Esophagus squamous epithelium (tissue), 4 donors: ENCODE data around the gene VAX1.

Experiments used
- POLR2A ChIP-seq, 4 donors: fragments of 450-650 bp; IDR thresholded peaks; one replicate each; pipeline ENCODE4 v1.6.1; 2017; ENCODE audit warnings: antibody characterized with exemption in 4 of 4, mild to moderate bottlenecking in 4 of 4, moderate library complexity in 3 of 4
- TF ChIP-seq, protein P1 (sequence below), 6 experiments: fragments of 450-650 bp in 4 of 6; fragments of 200-600 bp in 2 of 6; sonication (generic) in 2 of 6; IDR thresholded peaks; one replicate each; pipeline ENCODE4 v1.5.1; 2016 to 2019; ENCODE audit warnings: antibody characterized with exemption in 6 of 6, mild to moderate bottlenecking in 4 of 6, moderate library complexity in 4 of 6

DNA sequence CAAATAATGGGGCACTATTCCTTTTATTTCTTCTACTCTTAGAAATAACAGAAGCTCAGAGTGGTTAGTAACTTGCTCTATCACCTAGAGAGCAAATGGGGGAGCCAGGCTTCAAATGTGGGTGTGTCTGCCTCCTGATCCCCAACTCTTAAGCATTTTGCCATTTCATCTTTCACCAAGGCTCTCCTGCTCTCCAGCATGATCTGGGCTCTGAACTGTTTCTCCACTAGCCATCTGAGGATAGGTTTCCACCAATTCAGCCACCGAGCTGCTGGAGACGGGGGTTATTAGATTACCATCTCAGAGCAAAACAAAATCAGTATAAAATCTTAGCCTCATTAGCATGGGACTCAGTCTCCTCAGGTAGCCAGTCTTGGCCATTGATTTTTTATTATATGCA lies 20.2 kb upstream of the VAX1 start:
- TF ChIP-seq, protein P1, sequence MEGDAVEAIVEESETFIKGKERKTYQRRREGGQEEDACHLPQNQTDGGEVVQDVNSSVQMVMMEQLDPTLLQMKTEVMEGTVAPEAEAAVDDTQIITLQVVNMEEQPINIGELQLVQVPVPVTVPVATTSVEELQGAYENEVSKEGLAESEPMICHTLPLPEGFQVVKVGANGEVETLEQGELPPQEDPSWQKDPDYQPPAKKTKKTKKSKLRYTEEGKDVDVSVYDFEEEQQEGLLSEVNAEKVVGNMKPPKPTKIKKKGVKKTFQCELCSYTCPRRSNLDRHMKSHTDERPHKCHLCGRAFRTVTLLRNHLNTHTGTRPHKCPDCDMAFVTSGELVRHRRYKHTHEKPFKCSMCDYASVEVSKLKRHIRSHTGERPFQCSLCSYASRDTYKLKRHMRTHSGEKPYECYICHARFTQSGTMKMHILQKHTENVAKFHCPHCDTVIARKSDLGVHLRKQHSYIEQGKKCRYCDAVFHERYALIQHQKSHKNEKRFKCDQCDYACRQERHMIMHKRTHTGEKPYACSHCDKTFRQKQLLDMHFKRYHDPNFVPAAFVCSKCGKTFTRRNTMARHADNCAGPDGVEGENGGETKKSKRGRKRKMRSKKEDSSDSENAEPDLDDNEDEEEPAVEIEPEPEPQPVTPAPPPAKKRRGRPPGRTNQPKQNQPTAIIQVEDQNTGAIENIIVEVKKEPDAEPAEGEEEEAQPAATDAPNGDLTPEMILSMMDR (IDR thresholded peaks at IDR 0.05) = no peak
- no peak for TF ChIP-seq POLR2A (IDR thresholded peaks at IDR 0.05)
